H4 (cell line): ENCODE data around the gene PRR16. TPM values are rescaled to one million over a fixed set of nuclear protein-coding genes. Genes with fewer than 3 reads are reported as not detected.
"Not testable (repeated sequence)": the region's sequence is repeated elsewhere in the genome, so short reads cannot be mapped to it uniquely, and the experiment has no call there.

ENCODE experiments used
- DNase-seq: peaks from one replicate; pipeline ENCODE4 v3.0.0-alpha.2; 2015; ENCODE audit warnings: low spot score
- total RNA-seq: library from RNA; depleted of rRNA; stranded (reverse); fragments of >200 nt; shearing (Covaris generic); gene quantifications from 2 replicates; pipeline ENCODE4 v1.2.3, GENCODE V29; 2014

PRR16 gene
- total RNA-seq, 1 experiment from 2014 or later, result 4.5 TPM

- no peak for DNase-seq
These were observed 180.4 kb downstream of the PRR16 start for GRCh38 chr5:120644516-120644915.

DNA sequence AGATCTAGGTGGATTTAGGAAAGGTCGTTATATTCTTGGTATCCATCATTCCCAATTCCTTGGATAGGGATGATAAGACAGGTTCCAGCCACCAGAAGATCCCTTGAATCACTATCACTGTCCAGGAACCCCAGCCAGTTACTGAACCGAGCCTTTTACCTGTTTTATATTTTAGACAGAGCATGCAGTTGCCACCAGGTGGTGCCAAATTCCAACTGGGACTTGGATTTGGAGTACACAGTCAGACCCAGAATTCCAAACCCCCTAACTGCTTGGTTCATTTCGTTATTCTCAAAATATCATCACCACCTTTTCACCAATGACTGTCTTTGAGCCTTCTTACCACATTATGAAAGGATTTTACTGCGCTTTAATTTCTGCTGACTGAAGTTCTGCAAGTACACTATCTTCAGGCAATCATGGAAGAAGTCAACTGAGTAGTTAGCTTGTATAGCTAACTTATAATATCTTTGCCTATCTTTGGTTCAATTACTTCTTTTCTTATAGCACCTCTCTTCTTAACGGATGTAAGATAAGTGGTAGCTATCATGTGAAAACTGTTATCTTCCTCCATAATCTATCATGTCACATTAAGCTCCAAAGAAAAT lies 191.8 kb downstream of the PRR16 start:
- DNase-seq, result peak; percentile 36

DNA sequence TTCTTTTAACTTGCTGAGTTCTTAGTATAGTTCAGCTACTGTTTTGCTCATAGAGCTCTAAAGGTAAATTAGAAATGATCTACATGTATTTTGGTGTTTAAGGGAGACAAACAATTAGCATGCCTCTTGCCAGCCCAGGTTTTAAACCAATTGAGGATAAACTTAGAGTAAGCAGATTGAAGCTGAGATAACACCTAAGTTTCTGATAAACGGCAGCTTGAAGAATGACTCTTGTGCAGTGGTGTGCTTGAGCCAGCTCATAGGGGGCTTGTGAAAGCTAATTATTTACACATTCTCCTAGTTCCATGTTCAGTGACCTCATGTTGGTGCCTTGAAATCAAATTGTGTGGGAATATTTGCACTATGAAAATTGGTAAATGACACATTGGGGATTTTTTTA lies 193.0 kb downstream of the PRR16 start:
- no peak for DNase-seq

GRCh38 chr5:120677481-120677880 lies 213.4 kb downstream of the PRR16 start:
- no peak for DNase-seq

DNA sequence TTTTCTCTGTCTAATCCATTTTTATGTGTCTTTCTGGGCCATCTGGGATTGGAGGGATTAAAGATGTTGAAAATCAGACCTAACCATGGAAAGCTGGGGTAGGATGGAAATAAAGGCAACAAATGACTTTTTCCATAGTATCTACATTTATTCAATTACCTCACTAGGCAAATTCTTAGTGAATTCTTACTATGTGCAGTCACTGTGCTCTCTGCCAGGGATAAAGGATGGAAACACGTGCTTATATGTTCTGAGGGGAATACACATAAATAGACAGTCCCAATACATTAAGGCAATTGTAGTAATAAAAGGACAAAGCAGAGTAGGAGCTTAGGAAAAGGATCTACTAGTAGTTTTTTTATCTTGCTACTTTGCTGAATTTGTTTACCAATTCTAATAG lies 214.2 kb downstream of the PRR16 start:
- DNase-seq, result no peak

GRCh38 chr5:120682851-120683250 lies 218.8 kb downstream of the PRR16 start:
- no peak for DNase-seq

- DNase-seq, result no peak
These were observed 219.5 kb downstream of the PRR16 start for GRCh38 chr5:120683580-120683979.

- no peak for DNase-seq
These were observed 220.1 kb downstream of the PRR16 start for GRCh38 chr5:120684213-120684612.

DNA sequence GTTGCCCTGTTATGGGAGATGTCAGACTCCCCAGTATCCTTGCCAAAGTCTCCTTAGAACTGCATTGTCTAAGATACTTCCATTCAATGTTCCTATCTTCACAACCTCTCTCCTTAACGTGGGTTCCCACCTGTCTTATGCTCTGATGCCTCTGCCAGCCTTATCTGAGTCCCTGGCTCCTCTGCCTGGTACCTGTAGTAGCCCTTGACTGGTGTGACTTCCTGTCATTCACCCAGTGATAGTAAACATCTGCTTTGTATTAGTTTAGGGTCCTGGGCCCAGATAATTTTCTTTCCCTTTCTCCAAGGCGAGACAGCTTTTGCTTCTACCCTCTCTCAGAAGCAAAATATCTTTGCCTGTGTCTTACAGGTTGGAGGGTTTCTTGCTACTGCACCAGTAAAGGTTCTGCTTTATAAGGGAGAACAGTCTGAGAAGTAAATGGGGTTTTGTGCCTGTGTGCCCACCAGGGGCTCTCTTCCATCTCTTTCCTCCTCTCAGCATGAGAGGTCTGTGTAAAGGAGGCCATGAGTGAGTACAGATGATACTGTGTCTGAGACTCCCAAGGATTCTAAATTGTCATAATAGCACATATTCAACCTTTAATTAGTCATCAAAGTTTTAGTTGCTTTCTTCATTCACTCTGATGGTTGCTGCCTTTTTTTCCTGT lies 220.8 kb downstream of the PRR16 start:
- peak; percentile 18 for DNase-seq

DNA sequence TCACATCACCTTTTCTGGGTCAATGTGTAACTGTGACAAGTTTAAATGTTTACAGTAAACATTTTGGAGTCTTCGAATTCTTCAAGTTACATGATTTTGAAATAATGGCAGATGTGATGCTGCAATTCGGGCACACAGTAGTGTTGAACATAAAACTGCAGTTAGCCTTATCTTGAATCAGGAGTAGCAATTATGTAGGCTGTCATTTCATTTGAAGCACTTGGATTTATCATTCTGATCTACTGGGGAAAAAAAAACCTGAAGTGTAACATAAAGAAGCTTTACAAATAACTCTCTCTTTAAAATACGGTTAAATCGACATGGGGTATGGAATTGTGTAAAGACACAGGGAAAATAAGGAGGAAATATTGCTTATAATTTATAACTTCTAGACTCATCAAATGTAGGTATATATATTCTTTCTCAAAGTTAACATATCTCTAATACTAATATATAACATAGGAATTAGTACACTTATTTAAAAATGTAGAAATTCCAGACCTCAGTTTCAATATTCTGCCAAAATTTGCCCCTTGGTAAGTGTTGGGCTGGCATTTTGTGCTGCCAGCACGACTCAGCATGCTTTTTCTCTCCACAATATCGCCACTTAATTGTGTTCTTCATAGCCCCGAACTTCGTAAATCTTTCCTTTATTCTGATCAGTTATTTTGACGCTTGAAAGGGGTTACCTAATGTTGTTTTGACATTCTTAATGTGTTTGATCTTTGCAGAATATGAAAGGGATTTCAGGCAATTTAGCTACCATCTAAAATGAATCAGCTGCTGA lies 226.7 kb downstream of the PRR16 start:
- no peak for DNase-seq

- DNase-seq, result no peak
These were observed 228.2 kb downstream of the PRR16 start for GRCh38 chr5:120692325-120692724.

GRCh38 chr5:120695368-120695880 lies 231.3 kb downstream of the PRR16 start:
- DNase-seq, result no peak

- DNase-seq, result no peak
These were observed 233.0 kb downstream of the PRR16 start for GRCh38 chr5:120697147-120697546.

DNA sequence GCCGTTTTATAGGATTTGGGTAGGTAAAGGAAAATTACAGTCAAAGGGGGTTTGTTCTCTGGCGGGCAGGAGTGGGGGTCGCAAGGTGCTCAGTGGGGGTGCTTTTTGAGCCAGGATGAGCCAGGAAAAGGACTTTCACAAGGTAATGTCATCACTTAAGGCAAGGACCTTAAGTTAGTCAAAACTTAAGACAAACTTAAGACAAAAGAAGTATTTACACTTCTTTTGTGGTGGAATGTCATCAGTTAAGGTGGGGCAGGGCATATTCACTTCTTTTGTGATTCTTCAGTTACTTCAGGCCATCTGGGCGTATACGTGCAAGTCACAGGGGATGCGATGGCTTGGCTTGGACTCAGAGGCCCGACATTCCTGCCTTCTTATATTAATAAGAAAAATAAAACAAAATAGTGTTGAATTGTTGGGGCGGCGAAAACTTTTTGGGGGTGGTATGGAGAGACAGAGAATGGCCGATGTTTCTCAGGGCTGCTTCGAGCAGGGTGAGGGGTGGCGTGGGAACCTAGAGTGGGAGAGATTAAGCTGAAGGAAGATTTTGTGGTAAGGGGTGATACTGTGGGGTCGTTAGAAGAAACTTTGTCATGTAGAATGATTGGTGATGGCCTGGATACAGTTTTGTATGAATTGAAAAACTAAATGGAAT lies 233.7 kb downstream of the PRR16 start:
- DNase-seq, result not testable (repeated sequence)

- DNase-seq, result not testable (repeated sequence)
These were observed 236.6 kb downstream of the PRR16 start for GRCh38 chr5:120700653-120701052.

DNA sequence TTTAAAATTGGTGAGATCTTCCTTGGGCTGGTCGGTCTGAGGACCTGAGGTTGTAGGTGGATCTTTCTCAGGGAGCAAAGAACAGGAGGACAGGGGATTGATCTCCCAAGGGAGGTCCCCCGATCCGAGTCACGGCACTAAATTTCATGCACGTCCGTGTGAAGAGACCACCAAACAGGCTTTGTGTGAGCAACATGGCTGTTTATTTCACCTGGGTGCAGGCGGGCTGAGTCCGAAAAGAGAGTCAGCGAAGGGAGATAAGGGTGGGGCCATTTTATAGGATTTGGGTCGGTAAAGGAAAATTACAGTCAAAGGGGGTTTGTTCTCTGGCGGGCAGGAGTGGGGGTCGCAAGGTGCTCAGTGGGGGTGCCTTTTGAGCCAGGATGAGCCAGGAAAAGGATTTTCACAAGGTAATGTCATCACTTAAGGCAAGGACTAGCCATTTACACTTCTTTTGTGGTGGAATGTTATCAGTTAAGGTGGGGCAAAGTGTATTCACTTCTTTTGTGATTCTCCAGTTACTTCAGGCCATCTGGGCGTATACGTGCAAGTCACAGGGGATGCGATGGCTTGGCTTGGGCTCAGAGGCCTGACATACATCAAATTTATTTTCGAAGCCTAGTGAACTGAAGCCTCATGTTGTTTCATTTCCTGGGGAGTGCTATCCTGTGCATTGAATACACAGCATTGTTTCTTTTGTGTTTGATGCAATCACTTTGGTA lies 238.9 kb downstream of the PRR16 start:
- not testable (repeated sequence) for DNase-seq

DNA sequence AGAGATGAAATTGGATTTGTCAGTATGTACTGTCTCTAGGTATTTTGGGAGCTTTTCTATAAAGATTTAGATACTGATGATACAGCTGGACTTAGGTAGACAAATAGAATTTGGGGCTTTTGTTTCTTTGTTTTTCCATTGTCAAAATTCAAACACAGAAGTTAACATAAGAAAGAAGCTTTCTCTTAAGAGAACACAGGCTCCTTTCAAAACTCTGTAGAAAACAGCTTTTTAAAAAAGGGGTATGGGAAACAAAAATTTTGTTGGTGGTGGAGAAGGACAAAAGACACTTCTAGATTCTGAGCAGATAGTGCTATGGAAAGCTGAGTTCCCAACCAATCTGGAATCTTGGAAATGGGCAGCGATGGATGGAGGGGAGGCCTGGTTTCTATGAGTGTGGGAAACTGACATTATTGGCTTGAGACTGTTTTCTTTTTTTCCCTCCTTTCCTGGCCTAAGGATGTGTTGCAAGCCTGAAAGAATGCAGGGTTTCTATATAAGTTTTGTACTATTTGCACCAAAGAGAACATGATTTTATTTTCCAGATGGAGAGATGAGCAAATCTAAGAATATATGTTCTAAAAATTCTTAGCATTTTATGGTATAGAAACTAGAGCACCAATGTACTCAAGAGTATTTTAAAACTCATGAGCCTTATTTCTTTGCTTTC lies 240.0 kb downstream of the PRR16 start:
- DNase-seq, result no peak

- no peak for DNase-seq
These were observed 242.8 kb downstream of the PRR16 start for GRCh38 chr5:120706877-120707276.

GRCh38 chr5:120717381-120717780 lies 253.3 kb downstream of the PRR16 start:
- DNase-seq, result no peak

- DNase-seq, result no peak
These were observed 266.1 kb downstream of the PRR16 start for GRCh38 chr5:120730214-120730613.

DNA sequence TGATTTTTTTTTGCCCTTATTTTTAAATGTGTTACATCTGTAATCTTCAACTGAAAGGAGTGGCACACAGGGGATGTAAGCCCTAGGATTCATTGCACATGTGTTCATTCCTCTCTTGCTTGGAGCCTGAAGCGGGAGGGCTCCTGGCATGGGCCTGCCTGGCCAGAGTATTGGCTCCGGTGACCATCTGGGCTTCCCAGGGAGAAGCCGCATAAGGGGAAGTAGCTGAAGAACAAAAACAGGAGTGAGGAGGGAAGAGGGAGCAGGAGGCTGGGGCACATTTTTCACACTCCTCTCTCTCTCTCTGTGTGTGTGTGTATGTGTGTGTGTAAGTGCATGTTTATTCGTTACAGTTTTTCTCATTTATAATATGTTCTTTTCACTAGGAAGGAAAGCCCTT lies 269.9 kb downstream of the PRR16 start:
- DNase-seq, result no peak
